HG03139 (cell line): Measurements from ENCODE around the gene PCDHGA7.
"Not testable (repeated sequence)": the region's sequence is repeated elsewhere in the genome, so short reads cannot be mapped to it uniquely, and the experiment has no call there.

ENCODE experiments used
- ATAC-seq: cut with Tn5 transposase; IDR thresholded peaks from one replicate; pipeline ENCODE4 v1.9.1; 2021; ENCODE audit not compliant: unreplicated experiment

The PCDHGA7 gene

GRCh38 chr5:141382469-141383294, at the start of gene PCDHGA7:
TSS of gene PCDHGA7 (plus strand) at chr5:141382742. CDS start at chr5:141382900, 158 bp downstream.
- ATAC-seq = no peak

GRCh38 chr5:141338538-141339306, 43.8 kb upstream of the PCDHGA7 start, which contains the start of gene PCDHGA2:
TSS of gene PCDHGA2 (plus strand) at chr5:141338760.
- no peak for ATAC-seq

- not testable (repeated sequence) for ATAC-seq
Measured at GRCh38 chr5:141340781-141341354, 41.7 kb upstream of the PCDHGA7 start.

- ATAC-seq = no peak
Measured at GRCh38 chr5:141342773-141343172, 39.8 kb upstream of the PCDHGA7 start.

GRCh38 chr5:141343242-141343952, 39.1 kb upstream of the PCDHGA7 start, which contains the start of gene PCDHGA3:
TSS of gene PCDHGA3 (plus strand) at chr5:141343829. CDS start at chr5:141344034, 205 bp downstream.
- ATAC-seq = no peak

- ATAC-seq = no peak
Measured at GRCh38 chr5:141343953-141344463, 38.5 kb upstream of the PCDHGA7 start.

- ATAC-seq = no peak
Measured at GRCh38 chr5:141345327-141345726, 37.2 kb upstream of the PCDHGA7 start.

- not testable (repeated sequence) for ATAC-seq
Measured at GRCh38 chr5:141346017-141346416, 36.5 kb upstream of the PCDHGA7 start.

- no peak for ATAC-seq
Measured at GRCh38 chr5:141349917-141350619, 32.5 kb upstream of the PCDHGA7 start, which contains the start of gene PCDHGB1. TSS of gene PCDHGB1 (plus strand) at chr5:141350099. CDS start at chr5:141350261, 162 bp downstream.

GRCh38 chr5:141351591-141351990, 31.0 kb upstream of the PCDHGA7 start:
- ATAC-seq = no peak

- ATAC-seq = no peak
Measured at GRCh38 chr5:141354900-141355469, 27.6 kb upstream of the PCDHGA7 start, which contains the start of gene PCDHGA4. TSS of gene PCDHGA4 (plus strand) at chr5:141355021. CDS start at chr5:141355108, 87 bp downstream.

- no peak for ATAC-seq
Measured at GRCh38 chr5:141355641-141356040, 26.9 kb upstream of the PCDHGA7 start.

- no peak for ATAC-seq
Measured at GRCh38 chr5:141356133-141356532, 26.4 kb upstream of the PCDHGA7 start.

GRCh38 chr5:141356950-141357349, 25.6 kb upstream of the PCDHGA7 start:
- ATAC-seq = no peak

- peak; percentile 67 for ATAC-seq
Measured at GRCh38 chr5:141359790-141360426, 22.6 kb upstream of the PCDHGA7 start, which contains the start of gene PCDHGB2. TSS of gene PCDHGB2 (plus strand) at chr5:141359994. CDS start at chr5:141360136, 142 bp downstream.

- no peak for ATAC-seq
Measured at GRCh38 chr5:141360685-141361084, 21.9 kb upstream of the PCDHGA7 start.

GRCh38 chr5:141362719-141363118, 19.8 kb upstream of the PCDHGA7 start:
- no peak for ATAC-seq

GRCh38 chr5:141363952-141364660, 18.4 kb upstream of the PCDHGA7 start, which contains the start of gene PCDHGA5:
TSS of gene PCDHGA5 (plus strand) at chr5:141364162. CDS start at chr5:141364331, 169 bp downstream.
- ATAC-seq = no peak
